Progenitor cell of endocrine pancreas (in vitro differentiated cells): ENCODE measurements around the gene HUWE1. TPM values are rescaled to one million over a fixed set of nuclear protein-coding genes. Genes with fewer than 3 reads are reported as not detected.

Experiments
- DNase-seq: peaks from one replicate; pipeline ENCODE4 v3.0.0; 2021; ENCODE audit warnings: low spot score; ENCODE audit not compliant: unreplicated experiment
- H3K27ac Mint-ChIP-seq: 2 replicates; pipeline ENCODE4 v1.8.0; 2021; ENCODE audit warnings: mild to moderate bottlenecking, moderate library complexity, mixed read lengths
- H3K27me3 Mint-ChIP-seq: 2 replicates; pipeline ENCODE4 v1.8.0; 2021; ENCODE audit warnings: mixed read lengths
- H3K36me3 Mint-ChIP-seq: 2 replicates; pipeline ENCODE4 v1.8.0; 2022; ENCODE audit warnings: mixed read lengths; ENCODE audit not compliant: insufficient read depth
- H3K4me1 Mint-ChIP-seq: 2 replicates; pipeline ENCODE4 v1.8.0; 2021; ENCODE audit warnings: low read depth, mixed read lengths
- H3K4me3 Mint-ChIP-seq: 2 replicates; pipeline ENCODE4 v1.8.0; 2021; ENCODE audit warnings: low read depth, mild to moderate bottlenecking, moderate library complexity, mixed read lengths
- H3K9me3 Mint-ChIP-seq: 2 replicates; pipeline ENCODE4 v1.8.0; 2021; ENCODE audit warnings: low read depth, mixed read lengths
- total RNA-seq: library from RNA; stranded (reverse); gene quantifications from 2 replicates; pipeline ENCODE4 v1.2.1, GENCODE V29; 2021
- TF ChIP-seq, protein P1 (sequence below): fragments of 200-600 bp; sonication (generic); IDR thresholded peaks from one replicate; pipeline ENCODE4 v1.5.0; 2021; ENCODE audit warnings: antibody characterized with exemption, mild to moderate bottlenecking; ENCODE audit not compliant: unreplicated experiment

HUWE1 gene
- total RNA-seq, 1 donor from 2014 or later = 298 TPM

- TF ChIP-seq, protein P1, sequence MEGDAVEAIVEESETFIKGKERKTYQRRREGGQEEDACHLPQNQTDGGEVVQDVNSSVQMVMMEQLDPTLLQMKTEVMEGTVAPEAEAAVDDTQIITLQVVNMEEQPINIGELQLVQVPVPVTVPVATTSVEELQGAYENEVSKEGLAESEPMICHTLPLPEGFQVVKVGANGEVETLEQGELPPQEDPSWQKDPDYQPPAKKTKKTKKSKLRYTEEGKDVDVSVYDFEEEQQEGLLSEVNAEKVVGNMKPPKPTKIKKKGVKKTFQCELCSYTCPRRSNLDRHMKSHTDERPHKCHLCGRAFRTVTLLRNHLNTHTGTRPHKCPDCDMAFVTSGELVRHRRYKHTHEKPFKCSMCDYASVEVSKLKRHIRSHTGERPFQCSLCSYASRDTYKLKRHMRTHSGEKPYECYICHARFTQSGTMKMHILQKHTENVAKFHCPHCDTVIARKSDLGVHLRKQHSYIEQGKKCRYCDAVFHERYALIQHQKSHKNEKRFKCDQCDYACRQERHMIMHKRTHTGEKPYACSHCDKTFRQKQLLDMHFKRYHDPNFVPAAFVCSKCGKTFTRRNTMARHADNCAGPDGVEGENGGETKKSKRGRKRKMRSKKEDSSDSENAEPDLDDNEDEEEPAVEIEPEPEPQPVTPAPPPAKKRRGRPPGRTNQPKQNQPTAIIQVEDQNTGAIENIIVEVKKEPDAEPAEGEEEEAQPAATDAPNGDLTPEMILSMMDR = no peak
- Mint-ChIP-seq H3K9me3 (peaks cover 12% of the 10 kb centered on the region), H3K27me3 (no peaks in the 10 kb centered on the region), H3K4me3 (peak overlapping the region; percentile 88), H3K4me1 (peaks cover 12% of the 10 kb centered on the region), H3K36me3 (peaks cover 3% of the 10 kb centered on the region), H3K27ac (peak overlapping the region; percentile 94)
- DNase-seq = no peak
These were observed 808 bp downstream of the HUWE1 start for GRCh38 chrX:53685711-53686110.

GRCh38 chrX:53684415-53685192 lies 1.9 kb downstream of the HUWE1 start:
- Mint-ChIP-seq H3K27me3 (no peaks in the 10 kb centered on the region), H3K4me3 (peak overlapping the region; percentile 88), H3K27ac (peak overlapping the region; percentile 99), H3K4me1 (peaks cover 12% of the 10 kb centered on the region), H3K36me3 (peaks cover 6% of the 10 kb centered on the region), H3K9me3 (peaks cover 12% of the 10 kb centered on the region)
- no peak for DNase-seq
- TF ChIP-seq, protein P1 = no peak

DNA sequence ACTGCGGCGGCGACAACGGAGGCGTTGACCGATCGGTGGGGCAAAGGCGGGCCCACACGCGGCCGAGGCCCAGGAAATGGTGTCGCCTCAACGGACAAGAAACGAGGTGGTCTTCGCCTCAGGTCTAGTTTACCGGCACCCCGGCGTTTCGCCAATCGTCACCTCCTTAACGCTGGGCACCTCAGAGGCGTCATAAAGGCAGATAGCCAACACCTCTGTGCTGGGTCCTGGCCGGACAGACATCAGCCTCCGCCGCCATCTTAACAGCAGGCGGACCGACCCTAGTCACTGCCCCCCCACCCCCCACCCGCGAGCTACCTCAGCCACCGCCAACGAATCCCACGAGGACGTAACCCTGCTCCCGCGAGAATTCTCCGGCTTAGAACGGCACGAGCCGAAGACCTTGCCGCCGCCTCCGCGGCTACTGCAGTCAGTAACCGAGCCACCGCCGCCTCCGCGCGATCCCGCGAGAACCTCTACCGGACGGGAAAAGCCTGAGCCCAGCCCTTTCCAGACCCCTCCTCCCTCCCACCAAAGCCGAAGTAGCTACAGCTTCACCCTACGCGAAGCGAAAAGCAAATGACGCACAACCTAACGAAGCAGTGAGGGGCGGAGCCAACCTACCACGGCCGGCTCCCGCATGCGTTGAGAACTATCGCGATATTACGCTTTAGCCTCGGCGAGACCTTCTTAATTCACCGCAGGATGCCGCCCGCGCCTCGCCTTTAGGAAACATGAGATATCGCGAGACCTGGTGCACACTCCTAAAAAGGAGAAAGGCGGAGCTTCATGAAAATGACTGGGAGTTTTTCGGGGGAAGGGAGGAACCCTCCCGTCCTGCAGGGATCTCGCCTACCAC lies 2.7 kb downstream of the HUWE1 start:
- Mint-ChIP-seq H3K27me3 (no peaks in the 10 kb centered on the region), H3K36me3 (peaks cover 8% of the 10 kb centered on the region), H3K4me3 (peak overlapping the region; percentile 88), H3K9me3 (peaks cover 12% of the 10 kb centered on the region), H3K4me1 (peaks cover 12% of the 10 kb centered on the region), H3K27ac (peak overlapping the region; percentile 99)
- TF ChIP-seq, protein P1 = no peak
- DNase-seq = peak; percentile 75

DNA sequence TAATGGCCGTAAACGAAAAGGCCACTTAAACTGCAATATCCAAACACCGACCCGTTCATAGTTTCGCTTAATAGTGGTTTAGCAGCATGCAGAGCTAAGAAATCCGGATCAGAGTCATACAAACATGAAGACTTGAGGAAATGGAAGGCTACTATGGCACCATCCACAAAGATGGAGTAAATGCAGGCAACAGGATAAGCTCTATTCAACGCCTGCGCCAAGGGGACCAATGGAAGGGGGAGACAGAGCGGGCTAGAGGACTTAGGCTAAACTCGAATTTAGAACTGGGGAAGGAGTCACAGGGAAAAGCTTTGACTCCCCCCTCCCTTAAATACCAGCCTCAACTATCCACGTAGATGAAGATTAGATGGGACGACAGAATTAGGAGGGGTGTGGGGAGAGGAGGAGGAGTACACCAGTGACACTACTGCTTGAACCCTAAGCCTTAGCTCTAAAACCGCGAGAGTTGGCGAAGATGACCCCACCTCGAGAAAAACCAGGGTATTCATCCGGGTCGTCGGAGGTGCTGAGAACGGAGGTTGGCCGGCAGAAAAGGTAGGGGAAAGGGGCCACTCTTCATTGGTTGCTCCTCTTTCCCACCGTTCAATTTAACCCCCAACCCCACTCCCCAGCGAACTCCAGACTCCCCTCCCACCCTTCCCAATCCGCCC lies 3.5 kb downstream of the HUWE1 start:
- peaks cover 12% of the 10 kb centered on the region for H3K4me1 Mint-ChIP-seq
- peaks cover 10% of the 10 kb centered on the region for H3K36me3 Mint-ChIP-seq
- no peak for DNase-seq
- H3K9me3 Mint-ChIP-seq = peaks cover 12% of the 10 kb centered on the region
- no peaks in the 10 kb centered on the region for H3K27me3 Mint-ChIP-seq
- TF ChIP-seq, protein P1 = no peak
- peak overlapping the region; percentile 88 for H3K4me3 Mint-ChIP-seq
- peak overlapping the region; percentile 99 for H3K27ac Mint-ChIP-seq

DNA sequence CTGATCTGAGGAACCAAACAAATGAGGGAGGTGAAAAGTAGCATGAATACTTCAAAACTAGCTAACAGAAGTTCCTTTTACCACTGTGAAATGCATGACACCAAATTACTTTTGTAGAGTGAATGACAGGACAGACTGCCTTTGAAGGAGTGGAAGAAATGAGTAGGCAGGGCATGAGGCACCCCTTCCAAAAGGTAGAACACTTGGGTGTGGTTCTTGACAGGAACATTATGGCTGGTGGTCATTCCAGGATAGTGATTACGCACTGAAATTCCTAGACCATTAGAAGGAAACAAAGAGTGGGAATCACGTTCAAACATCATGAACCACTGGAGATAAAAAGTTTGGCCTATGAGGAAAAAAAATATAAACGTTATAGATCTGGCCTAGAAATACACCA lies 4.9 kb downstream of the HUWE1 start:
- H3K36me3 Mint-ChIP-seq = peaks cover 10% of the 10 kb centered on the region
- no peaks in the 10 kb centered on the region for H3K27me3 Mint-ChIP-seq
- peaks cover 10% of the 10 kb centered on the region for H3K4me1 Mint-ChIP-seq
- no peak for DNase-seq
- H3K4me3 Mint-ChIP-seq = peak overlapping the region; percentile 17
- H3K27ac Mint-ChIP-seq = no peak overlapping the region
- peaks cover 12% of the 10 kb centered on the region for H3K9me3 Mint-ChIP-seq
- TF ChIP-seq, protein P1 = no peak
